Lower leg skin (tissue), 3 donors: ENCODE data around the gene PNLIPRP2.

Source experiments
- POLR2A ChIP-seq, 2 donors: fragments of 450-650 bp; IDR thresholded peaks; one replicate each; pipeline ENCODE4 v1.6.1; 2016 to 2017; ENCODE audit warnings: antibody characterized with exemption in 2 of 2, mild to moderate bottlenecking in 1 of 2, moderate library complexity in 1 of 2
- TF ChIP-seq, protein P1 (sequence below), 3 donors: fragments of 450-650 bp; IDR thresholded peaks; one replicate each; pipeline ENCODE4 v1.5.1; 2016; ENCODE audit warnings: antibody characterized with exemption in 3 of 3, mild to moderate bottlenecking in 3 of 3, moderate library complexity in 2 of 3

DNA sequence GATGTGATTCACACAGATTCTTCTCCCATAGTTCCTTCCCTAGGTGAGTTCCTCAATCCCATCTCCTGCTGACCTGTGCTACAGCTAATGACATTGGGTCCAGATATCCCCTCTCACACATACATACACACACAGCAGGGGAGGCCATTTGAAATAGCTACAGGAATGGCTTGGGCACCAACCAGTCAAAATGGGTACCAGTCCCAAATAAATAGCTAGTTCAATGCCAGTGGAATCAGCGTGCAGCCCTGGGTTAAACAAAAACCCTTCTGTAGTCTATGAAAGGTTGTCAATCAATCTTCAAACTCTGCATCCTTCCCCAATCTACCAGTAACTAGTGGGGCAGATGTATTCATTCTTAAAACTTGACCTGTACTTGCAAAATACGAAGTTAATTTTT lies 9.3 kb downstream of the PNLIPRP2 start:
- TF ChIP-seq, protein P1, sequence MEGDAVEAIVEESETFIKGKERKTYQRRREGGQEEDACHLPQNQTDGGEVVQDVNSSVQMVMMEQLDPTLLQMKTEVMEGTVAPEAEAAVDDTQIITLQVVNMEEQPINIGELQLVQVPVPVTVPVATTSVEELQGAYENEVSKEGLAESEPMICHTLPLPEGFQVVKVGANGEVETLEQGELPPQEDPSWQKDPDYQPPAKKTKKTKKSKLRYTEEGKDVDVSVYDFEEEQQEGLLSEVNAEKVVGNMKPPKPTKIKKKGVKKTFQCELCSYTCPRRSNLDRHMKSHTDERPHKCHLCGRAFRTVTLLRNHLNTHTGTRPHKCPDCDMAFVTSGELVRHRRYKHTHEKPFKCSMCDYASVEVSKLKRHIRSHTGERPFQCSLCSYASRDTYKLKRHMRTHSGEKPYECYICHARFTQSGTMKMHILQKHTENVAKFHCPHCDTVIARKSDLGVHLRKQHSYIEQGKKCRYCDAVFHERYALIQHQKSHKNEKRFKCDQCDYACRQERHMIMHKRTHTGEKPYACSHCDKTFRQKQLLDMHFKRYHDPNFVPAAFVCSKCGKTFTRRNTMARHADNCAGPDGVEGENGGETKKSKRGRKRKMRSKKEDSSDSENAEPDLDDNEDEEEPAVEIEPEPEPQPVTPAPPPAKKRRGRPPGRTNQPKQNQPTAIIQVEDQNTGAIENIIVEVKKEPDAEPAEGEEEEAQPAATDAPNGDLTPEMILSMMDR (IDR thresholded peaks at IDR 0.05): no peak
- TF ChIP-seq POLR2A (IDR thresholded peaks at IDR 0.05): no peak
